B cell (primary cell): ENCODE measurements around the gene CALR. TPM values are rescaled to one million over a fixed set of nuclear protein-coding genes. Genes with fewer than 3 reads are reported as not detected.

ENCODE experiments used
- ATAC-seq: fragments of 200-7000 bp; cut with Tn5 transposase; one replicate; pipeline ENCODE4 v1.10.0; 2021; ENCODE audit warnings: low read depth, mild to moderate bottlenecking, moderate number of reproducible peaks, moderate library complexity
- CTCF ChIA-PET: fragments of 350-600 bp; sonication (Branson Sonifier 250); formaldehyde crosslinking; loops from one replicate; lab custom pipeline; 2021; ENCODE audit warnings: antibody characterized with exemption, inconsistent platforms; lab: Charles Lee
- POLR2A ChIA-PET: fragments of 350-600 bp; sonication (Branson Sonifier 250); formaldehyde crosslinking; loops from one replicate; lab custom pipeline; 2021; ENCODE audit warnings: antibody characterized with exemption; lab: Charles Lee
- DNase-seq: peaks from one replicate; pipeline ENCODE4 v3.0.0; 2013
- H2AFZ ChIP-seq: 2 replicates; pipeline ENCODE4 v1.6.1; 2012; ENCODE audit warnings: mild to moderate bottlenecking, low read depth, low read length; ENCODE audit not compliant: insufficient read depth, poor library complexity, severe bottlenecking
- H3K27ac ChIP-seq, 2 donors: 1 replicate in 1 of 2; 2 replicates in 1 of 2; pipeline ENCODE4 v1.5.1; 2012 to 2013; ENCODE audit warnings: low read length in 2 of 2, mild to moderate bottlenecking in 2 of 2, moderate library complexity in 1 of 2
- H3K27me3 ChIP-seq, 4 experiments: fragments of 200-600 bp in 1 of 4; sonication (generic) in 1 of 4; replicated peaks in 1 of 4; 1 replicate in 2 of 4; 2 replicates in 2 of 4; pipeline versions ENCODE4 v1.6.1 to v1.7.0; 2013 to 2016; ENCODE audit warnings: low read length in 3 of 4, mild to moderate bottlenecking in 2 of 4, mixed read lengths in 1 of 4, moderate library complexity in 1 of 4; ENCODE audit not compliant: insufficient read depth in 4 of 4, control insufficient read depth in 3 of 4; ENCODE audit errors: control extremely low read depth in 1 of 4
- H3K36me3 ChIP-seq, 2 experiments: replicated peaks in 1 of 2; 1 replicate in 1 of 2; 2 replicates in 1 of 2; pipeline versions ENCODE4 v1.6.1 to v1.7.1; 2013; ENCODE audit warnings: low read length in 1 of 2; ENCODE audit not compliant: insufficient read depth in 2 of 2, control insufficient read depth in 1 of 2; ENCODE audit errors: control extremely low read depth in 1 of 2, extremely low read depth in 1 of 2
- H3K4me1 ChIP-seq, 2 donors: fragments of 200-600 bp in 1 of 2; sonication (generic) in 1 of 2; 1 replicate in 1 of 2; 2 replicates in 1 of 2; pipeline versions ENCODE4 v1.5.1 to v1.6.1; 2013 to 2017; ENCODE audit warnings: low read length in 2 of 2; ENCODE audit not compliant: control insufficient read depth in 2 of 2, insufficient read depth in 2 of 2
- H3K4me2 ChIP-seq: replicated peaks from 2 replicates; pipeline ENCODE3; 2012; ENCODE audit warnings: mild to moderate bottlenecking, low read depth, low read length; ENCODE audit not compliant: poor library complexity, severe bottlenecking
- H3K4me3 ChIP-seq, 5 experiments: fragments of 200-600 bp in 1 of 5; sonication (generic) in 1 of 5; 1 replicate in 3 of 5; 2 replicates in 2 of 5; pipeline versions ENCODE4 v1.5.1 to v1.7.0; 2011 to 2016; ENCODE audit warnings: low read length in 4 of 5, mild to moderate bottlenecking in 4 of 5, low read depth in 2 of 5, control low read depth in 1 of 5, moderate library complexity in 1 of 5; ENCODE audit not compliant: insufficient read depth in 1 of 5; ENCODE audit errors: control extremely low read depth in 1 of 5, extremely low read depth in 1 of 5
- H3K79me2 ChIP-seq: fragments of 200-600 bp; sonication (generic); one replicate; pipeline ENCODE4 v1.6.0; 2016; ENCODE audit warnings: low read length; ENCODE audit not compliant: control insufficient read depth, insufficient read depth
- H3K9ac ChIP-seq: fragments of 200-600 bp; sonication (generic); 2 replicates; pipeline ENCODE4 v1.6.1; 2017; ENCODE audit warnings: mild to moderate bottlenecking, low read length, moderate library complexity
- H3K9me3 ChIP-seq, 3 donors: one replicate each; pipeline versions ENCODE4 v1.6.1 to v1.7.1; 2013; ENCODE audit warnings: low read length in 2 of 3; ENCODE audit not compliant: control insufficient read depth in 2 of 3, insufficient read depth in 1 of 3; ENCODE audit errors: control extremely low read depth in 1 of 3
- H4K20me1 ChIP-seq: 2 replicates; pipeline ENCODE4 v1.6.0; 2012; ENCODE audit warnings: mild to moderate bottlenecking, low read length; ENCODE audit not compliant: insufficient read depth, control insufficient read depth, poor library complexity, severe bottlenecking
- H3K27ac Mint-ChIP-seq: one replicate; pipeline ENCODE4 v1.8.0; 2021; ENCODE audit warnings: mixed read lengths
- H3K27me3 Mint-ChIP-seq: one replicate; pipeline ENCODE4 v1.8.0; 2021; ENCODE audit warnings: mixed read lengths
- H3K4me1 Mint-ChIP-seq: one replicate; pipeline ENCODE4 v1.8.0; 2021; ENCODE audit warnings: mixed read lengths
- H3K4me3 Mint-ChIP-seq: one replicate; pipeline ENCODE4 v1.8.0; 2021; ENCODE audit warnings: mixed read lengths
- H3K9me3 Mint-ChIP-seq: one replicate; pipeline ENCODE4 v1.8.0; 2022; ENCODE audit warnings: mixed read lengths; ENCODE audit not compliant: insufficient read depth
- EZH2 ChIP-seq: IDR thresholded peaks from 2 replicates; pipeline ENCODE4 v1.6.1; 2012; ENCODE audit warnings: borderline replicate concordance, low read depth, mild to moderate bottlenecking, moderate library complexity, low read length; ENCODE audit not compliant: insufficient read depth, poor library complexity, severe bottlenecking
- WGBS: methylation state at CpG from one replicate; pipeline ENCODE4 v1.1.5; 2013; ENCODE audit warnings: missing lambda C conversion rate; ENCODE audit not compliant: insufficient coverage; 5-methylcytosine and 5-hydroxymethylcytosine counted together
- intact Hi-C: fragments of 100-400 bp; cut with micrococcal nuclease; formaldehyde crosslinking; loops from one replicate; pipeline ENCODE4 v1.10.0; 2022
- polyA plus RNA-seq: library from polyadenylated mRNA; depleted of rRNA; stranded (reverse); fragments of >200 nt; gene quantifications from 2 replicates; pipeline ENCODE4 v1.2.3, GENCODE V29; 2012
- total RNA-seq, 2 donors: library from RNA; stranded (reverse); fragments of 120-200 nt in 1 of 2; gene quantifications; 1 replicate in 1 of 2; 2 replicates in 1 of 2; pipeline versions ENCODE4 v1.2.3 to v1.2.4, GENCODE V29; 2013 to 2022
- TF ChIP-seq, protein P1 (sequence below): fragments of 200-600 bp; IDR thresholded peaks from one replicate; pipeline ENCODE4 v1.8.0; 2022; ENCODE audit warnings: antibody characterized with exemption, mild to moderate bottlenecking

CALR gene
- total and polyA plus RNA-seq, 2 donors (not counting 1 experiment from before 2014, with no cell fraction given), result 214 to 385 TPM

DNA sequence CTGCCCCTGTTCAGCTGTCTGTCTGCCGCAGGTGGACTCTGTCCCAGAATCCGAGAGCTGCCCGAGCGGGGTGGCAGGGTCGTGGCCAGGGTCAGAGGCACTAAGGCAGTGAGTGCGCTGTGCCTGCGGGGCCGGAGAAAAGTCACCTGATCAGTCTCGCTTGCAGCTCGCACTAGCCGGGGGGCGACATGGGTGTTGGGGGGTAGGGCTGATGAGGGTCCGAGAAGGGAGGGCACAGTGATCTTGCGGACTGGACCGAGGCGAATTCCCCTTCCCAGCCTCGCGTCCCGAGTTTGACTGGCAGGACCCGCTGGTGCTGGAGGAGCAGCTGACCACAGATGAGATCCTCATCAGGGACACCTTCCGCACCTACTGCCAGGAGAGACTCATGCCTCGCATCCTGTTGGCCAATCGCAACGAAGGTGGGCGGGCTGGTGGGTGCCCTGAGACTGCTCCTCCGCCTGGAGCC, 46.8 kb upstream of the CALR start:
- no peaks in the 10 kb centered on the region for H3K9me3 Mint-ChIP-seq
- no peaks in the 10 kb centered on the region for H3K27me3 Mint-ChIP-seq
- peak overlapping the region; percentile 95 for H3K27ac Mint-ChIP-seq
- peaks cover 0 to 20% of the 10 kb centered on the region in 2 experiments for H3K36me3 ChIP-seq
- intact Hi-C loops, result loop anchor here (1.0 kb wide), 3 partner anchors 42 to 154 kb away; partner anchors contain the start of genes CALR, FARSA and GET3
- peak overlapping the region; percentile 98 for H3K4me2 ChIP-seq
- ATAC-seq (no peak), DNase-seq (peak; percentile 48)
- no peak for TF ChIP-seq EZH2
- TF ChIP-seq, protein P1, sequence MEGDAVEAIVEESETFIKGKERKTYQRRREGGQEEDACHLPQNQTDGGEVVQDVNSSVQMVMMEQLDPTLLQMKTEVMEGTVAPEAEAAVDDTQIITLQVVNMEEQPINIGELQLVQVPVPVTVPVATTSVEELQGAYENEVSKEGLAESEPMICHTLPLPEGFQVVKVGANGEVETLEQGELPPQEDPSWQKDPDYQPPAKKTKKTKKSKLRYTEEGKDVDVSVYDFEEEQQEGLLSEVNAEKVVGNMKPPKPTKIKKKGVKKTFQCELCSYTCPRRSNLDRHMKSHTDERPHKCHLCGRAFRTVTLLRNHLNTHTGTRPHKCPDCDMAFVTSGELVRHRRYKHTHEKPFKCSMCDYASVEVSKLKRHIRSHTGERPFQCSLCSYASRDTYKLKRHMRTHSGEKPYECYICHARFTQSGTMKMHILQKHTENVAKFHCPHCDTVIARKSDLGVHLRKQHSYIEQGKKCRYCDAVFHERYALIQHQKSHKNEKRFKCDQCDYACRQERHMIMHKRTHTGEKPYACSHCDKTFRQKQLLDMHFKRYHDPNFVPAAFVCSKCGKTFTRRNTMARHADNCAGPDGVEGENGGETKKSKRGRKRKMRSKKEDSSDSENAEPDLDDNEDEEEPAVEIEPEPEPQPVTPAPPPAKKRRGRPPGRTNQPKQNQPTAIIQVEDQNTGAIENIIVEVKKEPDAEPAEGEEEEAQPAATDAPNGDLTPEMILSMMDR, result no peak
- peak overlapping the region; percentile 80 to 83 for H3K27ac ChIP-seq
- H3K4me3 ChIP-seq, result peak overlapping the region; percentile 27 to 92 (median 78)
- H3K79me2 ChIP-seq, result peaks cover 13% of the 10 kb centered on the region
- H3K4me1 ChIP-seq, result peaks cover 15 to 19% of the 10 kb centered on the region in 2 donors
- H3K9me3 ChIP-seq, result no peaks in the 10 kb centered on the region
- H3K9ac ChIP-seq, result peak overlapping the region; percentile 75
- ChIA-PET CTCF (interaction anchor here (1.0 to 2.6 kb wide), 7 partner anchors 10 to 204 kb away, joined by 3 to 16 read pairs (median 5); partner anchors contain the start of genes DNASE2 and SYCE2), POLR2A (interaction anchor here (0.6 to 2.3 kb wide), 7 partner anchors 10 to 1062 kb away, joined by 3 to 10 read pairs (median 3); partner anchors contain the start of genes CALR, DNASE2 and GADD45GIP1)
- H2AFZ ChIP-seq, result peak overlapping the region; percentile 69
- H3K27me3 ChIP-seq, result no peaks in the 10 kb centered on the region
- 10% methylated on average over 26 of the region's 26 CpGs for WGBS
- H3K4me1 Mint-ChIP-seq, result peaks cover 27% of the 10 kb centered on the region
- peaks cover 6% of the 10 kb centered on the region for H4K20me1 ChIP-seq
- H3K4me3 Mint-ChIP-seq, result peak overlapping the region; percentile 99

DNA sequence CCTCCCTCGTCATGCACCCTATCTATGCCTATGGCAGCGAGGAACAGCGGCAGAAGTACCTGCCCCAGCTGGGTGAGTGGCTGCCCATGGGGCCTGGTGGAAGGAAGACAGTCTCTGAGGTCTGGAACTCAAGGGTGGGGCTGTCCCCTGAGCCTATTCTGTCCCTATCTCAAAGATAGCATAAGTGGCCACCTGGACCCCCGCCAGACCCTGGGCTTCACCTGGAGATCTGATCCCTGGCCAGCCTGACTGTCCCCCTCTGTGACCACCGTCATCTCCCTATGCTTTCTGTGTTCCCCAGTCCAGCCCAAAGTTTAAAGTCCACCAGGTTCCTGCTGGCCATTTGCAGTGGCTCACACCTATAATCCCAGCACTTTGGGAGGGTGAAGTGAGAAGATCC, 44.8 kb upstream of the CALR start:
- H3K27me3 Mint-ChIP-seq, result no peaks in the 10 kb centered on the region
- Histone ChIP-seq H3K4me1 (peaks cover 15 to 19% of the 10 kb centered on the region in 2 donors), H3K4me2 (no peak overlapping the region), H3K27ac (no peak overlapping the region), H3K9me3 (no peaks in the 10 kb centered on the region), H2AFZ (no peak overlapping the region), H3K79me2 (peaks cover 13% of the 10 kb centered on the region), H4K20me1 (peaks cover 6% of the 10 kb centered on the region), H3K9ac (no peak overlapping the region), H3K36me3 (peaks cover 0 to 33% of the 10 kb centered on the region in 2 experiments), H3K27me3 (no peaks in the 10 kb centered on the region), H3K4me3 (no peak overlapping the region)
- TF ChIP-seq, protein P1, result no peak
- no peak for TF ChIP-seq EZH2
- peak overlapping the region; percentile 64 for H3K4me3 Mint-ChIP-seq
- 93% methylated on average over 3 of the region's 5 CpGs for WGBS
- DNase-seq, result no peak
- CTCF ChIA-PET, result no interaction called here
- POLR2A ChIA-PET, result no interaction called here
- no peak overlapping the region for H3K27ac Mint-ChIP-seq
- intact Hi-C loops, result no loop called here
- H3K4me1 Mint-ChIP-seq, result peaks cover 27% of the 10 kb centered on the region
- ATAC-seq, result no peak
- no peaks in the 10 kb centered on the region for H3K9me3 Mint-ChIP-seq
